Lung (tissue), 12 donors: ENCODE measurements around the gene PARD3B. TPM values are rescaled to one million over a fixed set of nuclear protein-coding genes. Genes with fewer than 3 reads are reported as not detected.

Experiments used
- ATAC-seq: fragments of 200-7000 bp; cut with Tn5 transposase; one replicate; pipeline ENCODE4 v1.9.1; 2020; ENCODE audit warnings: moderate number of reproducible peaks; ENCODE audit not compliant: insufficient read depth, low FRiP score
- DNase-seq, 3 donors: peaks; one replicate each; pipeline ENCODE4 v3.0.0-alpha.2; 2013 to 2017
- H3K27ac ChIP-seq, 2 donors: one replicate each; pipeline ENCODE4 v1.5.1; 2013; ENCODE audit warnings: mild to moderate bottlenecking in 2 of 2, moderate library complexity in 2 of 2, control low read depth in 1 of 2, inconsistent platforms in 1 of 2, low read depth in 1 of 2, low read length in 1 of 2
- H3K27me3 ChIP-seq, 3 donors: one replicate each; pipeline ENCODE4 v1.5.1; 2013; ENCODE audit warnings: low read length in 2 of 3; ENCODE audit not compliant: control insufficient read depth in 3 of 3, insufficient read depth in 3 of 3
- H3K36me3 ChIP-seq, 4 donors: one replicate each; pipeline ENCODE4 v1.5.1; 2013; ENCODE audit warnings: low read length in 4 of 4, mild to moderate bottlenecking in 1 of 4, moderate library complexity in 1 of 4; ENCODE audit not compliant: control insufficient read depth in 4 of 4, insufficient read depth in 4 of 4
- H3K4me1 ChIP-seq, 5 donors: one replicate each; pipeline ENCODE4 v1.5.1; 2013; ENCODE audit warnings: low read length in 5 of 5, mild to moderate bottlenecking in 2 of 5, moderate library complexity in 1 of 5; ENCODE audit not compliant: control insufficient read depth in 5 of 5, insufficient read depth in 5 of 5
- H3K4me3 ChIP-seq: one replicate; pipeline ENCODE4 v1.5.1; 2013; ENCODE audit warnings: mild to moderate bottlenecking, control low read depth, moderate library complexity
- H3K9ac ChIP-seq, 2 donors: one replicate each; pipeline ENCODE4 v1.5.1; 2013; ENCODE audit warnings: low read length in 2 of 2, control low read depth in 1 of 2; ENCODE audit not compliant: insufficient read depth in 1 of 2
- H3K9me3 ChIP-seq, 4 donors: one replicate each; pipeline ENCODE4 v1.5.1; 2013; ENCODE audit warnings: low read length in 3 of 4, mild to moderate bottlenecking in 1 of 4, moderate library complexity in 1 of 4; ENCODE audit not compliant: control insufficient read depth in 4 of 4, insufficient read depth in 3 of 4
- CTCF ChIP-seq: IDR thresholded peaks from 2 replicates; pipeline ENCODE4 v1.5.1; 2012; ENCODE audit warnings: mild to moderate bottlenecking; ENCODE audit errors: control extremely low read depth, extremely low read depth
- WGBS, 2 donors: extraction: QIAGEN DNeasy Blood & Tissue Kit; methylation state at CpG; one replicate each; pipeline ENCODE4 v1.1.7; 2013; 5-methylcytosine and 5-hydroxymethylcytosine counted together
- polyA plus RNA-seq, 2 donors: library from polyadenylated mRNA; stranded (reverse); fragments of 200-250 nt; gene quantifications; one replicate each; pipeline ENCODE4 v1.2.1, GENCODE V29; 2013
- total RNA-seq, 2 donors: library from RNA; depleted of rRNA in 1 of 2; stranded (reverse); fragments of >200 nt in 1 of 2; gene quantifications; one replicate each; pipeline ENCODE4 v1.2.1, GENCODE V29; 2014 to 2021
- donor health status: control.
- donor health status: control.
- donor health status: Bipolar disorder and iron deficiency.
- donor health status: healthy.
- donor health status: DM: yes; HTN: yes; CAD: no.

Gene PARD3B
- total and polyA plus RNA-seq, 4 donors: 2.4 to 38.7 (median 17.1) TPM

- 89 to 90% methylated on average over 3 of the region's 3 CpGs for WGBS, 2 donors
- Histone ChIP-seq H3K4me3 (no peak overlapping the region), H3K9me3 (no peaks in the 10 kb centered on the region), H3K27ac (no peak overlapping the region), H3K36me3 (no peaks in the 10 kb centered on the region), H3K27me3 (no peaks in the 10 kb centered on the region), H3K9ac (no peak overlapping the region), H3K4me1 (peaks cover 0 to 2% (median 0%) of the 10 kb centered on the region in 5 donors)
- DNase-seq (no peak), ATAC-seq (no peak)
- no peak for TF ChIP-seq CTCF
Measured at GRCh38 chr2:204749319-204749718, 204.0 kb downstream of the PARD3B start.

GRCh38 chr2:204750389-204750788, 205.1 kb downstream of the PARD3B start:
- peaks cover 0 to 2% (median 0%) of the 10 kb centered on the region in 5 donors for H3K4me1 ChIP-seq
- WGBS, 2 donors: 90 to 94% methylated on average over 5 of the region's 5 CpGs
- H3K9me3 ChIP-seq: no peaks in the 10 kb centered on the region
- DNase-seq: no peak
- H3K27me3 ChIP-seq: no peaks in the 10 kb centered on the region
- no peak overlapping the region for H3K9ac ChIP-seq
- H3K27ac ChIP-seq: no peak overlapping the region
- H3K4me3 ChIP-seq: no peak overlapping the region
- no peak for TF ChIP-seq CTCF
- H3K36me3 ChIP-seq: no peaks in the 10 kb centered on the region
- no peak for ATAC-seq

GRCh38 chr2:204751472-204751871, 206.2 kb downstream of the PARD3B start:
- no peak overlapping the region for H3K27ac ChIP-seq
- H3K4me1 ChIP-seq: peaks cover 0 to 2% (median 0%) of the 10 kb centered on the region in 5 donors
- ATAC-seq: no peak
- TF ChIP-seq CTCF: no peak
- H3K4me3 ChIP-seq: no peak overlapping the region
- no peaks in the 10 kb centered on the region for H3K9me3 ChIP-seq
- H3K27me3 ChIP-seq: no peaks in the 10 kb centered on the region
- no peak overlapping the region for H3K9ac ChIP-seq
- H3K36me3 ChIP-seq: no peaks in the 10 kb centered on the region
- no peak for DNase-seq

- H3K9ac ChIP-seq: no peak overlapping the region
- whole genome bisulfite sequencing, 2 donors: 85 to 89% methylated on average over 1 of the region's 1 CpG
- ATAC-seq (no peak), DNase-seq (no peak)
- no peaks in the 10 kb centered on the region for H3K9me3 ChIP-seq
- peaks cover 0 to 2% (median 0%) of the 10 kb centered on the region in 5 donors for H3K4me1 ChIP-seq
- H3K4me3 ChIP-seq: no peak overlapping the region
- no peak overlapping the region for H3K27ac ChIP-seq
- TF ChIP-seq CTCF: no peak
- no peaks in the 10 kb centered on the region for H3K27me3 ChIP-seq
- H3K36me3 ChIP-seq: no peaks in the 10 kb centered on the region
Measured at GRCh38 chr2:204753841-204754240, 208.6 kb downstream of the PARD3B start.
